NCI-H2196 treated with DMSO at 0.1 percent for 48 hours (cell line): Measurements from ENCODE around the gene TOLLIP.
"Not testable (repeated sequence)": the region's sequence is repeated elsewhere in the genome, so short reads cannot be mapped to it uniquely, and the experiment has no call there.

Source experiments
- DNase-seq: peaks from one replicate; lab custom pipeline; 2025; ENCODE audit not compliant: unreplicated experiment; lab: John Stamatoyannopoulos, UW

Gene TOLLIP

DNA sequence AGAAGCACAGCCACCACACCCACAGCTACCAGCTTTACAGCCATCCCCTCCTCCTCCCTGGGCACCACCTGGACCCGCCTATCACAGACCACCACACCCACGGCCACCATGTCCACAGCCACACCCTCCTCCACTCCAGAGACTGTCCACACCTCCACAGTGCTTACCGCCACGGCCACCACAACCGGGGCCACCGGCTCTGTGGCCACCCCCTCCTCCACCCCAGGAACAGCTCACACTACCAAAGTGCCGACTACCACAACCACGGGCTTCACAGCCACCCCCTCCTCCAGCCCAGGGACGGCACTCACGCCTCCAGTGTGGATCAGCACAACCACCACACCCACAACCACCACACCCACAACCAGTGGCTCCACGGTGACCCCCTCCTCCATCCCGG is 59.0 kb downstream of the TOLLIP start:
- DNase-seq = not testable (repeated sequence)

DNA sequence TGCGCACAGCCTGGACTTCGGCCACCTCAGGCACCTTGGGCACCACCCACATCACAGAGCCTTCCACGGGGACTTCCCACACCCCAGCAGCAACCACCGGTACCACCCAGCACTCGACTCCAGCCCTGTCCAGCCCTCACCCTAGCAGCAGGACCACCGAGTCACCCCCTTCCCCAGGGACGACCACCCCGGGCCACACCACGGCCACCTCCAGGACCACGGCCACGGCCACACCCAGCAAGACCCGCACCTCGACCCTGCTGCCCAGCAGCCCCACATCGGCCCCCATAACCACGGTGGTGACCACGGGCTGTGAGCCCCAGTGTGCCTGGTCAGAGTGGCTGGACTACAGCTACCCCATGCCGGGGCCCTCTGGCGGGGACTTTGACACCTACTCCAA is 60.5 kb downstream of the TOLLIP start:
- DNase-seq = not testable (repeated sequence)

DNA sequence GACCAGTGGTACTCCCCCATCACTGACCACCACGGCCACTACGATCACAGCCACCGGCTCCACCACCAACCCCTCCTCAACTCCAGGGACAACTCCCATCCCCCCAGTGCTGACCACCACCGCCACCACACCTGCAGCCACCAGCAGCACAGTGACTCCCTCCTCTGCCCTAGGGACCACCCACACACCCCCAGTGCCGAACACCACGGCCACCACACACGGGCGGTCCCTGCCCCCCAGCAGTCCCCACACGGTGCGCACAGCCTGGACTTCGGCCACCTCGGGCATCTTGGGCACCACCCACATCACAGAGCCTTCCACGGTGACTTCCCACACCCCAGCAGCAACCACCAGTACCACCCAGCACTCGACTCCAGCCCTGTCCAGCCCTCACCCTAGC is 62.4 kb downstream of the TOLLIP start:
- DNase-seq = not testable (repeated sequence)

DNA sequence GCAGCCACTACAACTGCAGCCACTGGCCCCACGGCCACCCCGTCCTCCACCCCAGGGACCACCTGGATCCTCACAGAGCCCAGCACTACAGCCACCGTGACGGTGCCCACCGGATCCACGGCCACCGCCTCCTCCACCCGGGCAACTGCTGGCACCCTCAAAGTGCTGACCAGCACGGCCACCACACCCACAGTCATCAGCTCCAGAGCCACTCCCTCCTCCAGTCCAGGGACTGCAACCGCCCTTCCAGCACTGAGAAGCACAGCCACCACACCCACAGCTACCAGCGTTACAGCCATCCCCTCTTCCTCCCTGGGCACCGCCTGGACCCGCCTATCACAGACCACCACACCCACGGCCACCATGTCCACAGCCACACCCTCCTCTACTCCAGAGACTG is 63.1 kb downstream of the TOLLIP start:
- not testable (repeated sequence) for DNase-seq

DNA sequence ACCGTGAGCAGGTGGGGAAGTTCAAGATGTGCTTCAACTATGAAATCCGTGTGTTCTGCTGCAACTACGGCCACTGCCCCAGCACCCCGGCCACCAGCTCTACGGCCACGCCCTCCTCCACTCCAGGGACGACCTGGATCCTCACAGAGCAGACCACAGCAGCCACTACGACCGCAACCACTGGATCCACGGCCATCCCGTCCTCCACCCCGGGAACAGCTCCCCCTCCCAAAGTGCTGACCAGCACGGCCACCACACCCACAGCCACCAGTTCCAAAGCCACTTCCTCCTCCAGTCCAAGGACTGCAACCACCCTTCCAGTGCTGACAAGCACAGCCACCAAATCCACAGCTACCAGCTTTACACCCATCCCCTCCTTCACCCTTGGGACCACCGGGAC is 63.7 kb downstream of the TOLLIP start:
- DNase-seq = not testable (repeated sequence)

DNA sequence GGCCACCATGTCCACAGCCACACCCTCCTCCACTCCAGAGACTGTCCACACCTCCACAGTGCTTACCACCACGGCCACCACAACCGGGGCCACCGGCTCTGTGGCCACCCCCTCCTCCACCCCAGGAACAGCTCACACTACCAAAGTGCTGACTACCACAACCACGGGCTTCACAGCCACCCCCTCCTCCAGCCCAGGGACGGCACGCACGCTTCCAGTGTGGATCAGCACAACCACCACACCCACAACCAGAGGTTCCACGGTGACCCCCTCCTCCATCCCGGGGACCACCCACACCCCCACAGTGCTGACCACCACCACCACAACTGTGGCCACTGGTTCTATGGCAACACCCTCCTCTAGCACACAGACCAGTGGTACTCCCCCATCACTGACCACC is 64.9 kb downstream of the TOLLIP start:
- not testable (repeated sequence) for DNase-seq

DNA sequence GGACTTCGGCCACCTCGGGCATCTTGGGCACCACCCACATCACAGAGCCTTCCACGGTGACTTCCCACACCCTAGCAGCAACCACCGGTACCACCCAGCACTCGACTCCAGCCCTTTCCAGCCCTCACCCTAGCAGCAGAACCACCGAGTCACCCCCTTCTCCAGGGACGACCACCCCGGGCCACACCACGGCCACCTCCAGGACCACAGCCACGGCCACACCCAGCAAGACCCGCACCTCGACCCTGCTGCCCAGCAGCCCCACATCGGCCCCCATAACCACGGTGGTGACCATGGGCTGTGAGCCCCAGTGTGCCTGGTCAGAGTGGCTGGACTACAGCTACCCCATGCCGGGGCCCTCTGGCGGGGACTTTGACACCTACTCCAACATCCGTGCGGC is 65.9 kb downstream of the TOLLIP start:
- DNase-seq = not testable (repeated sequence)

DNA sequence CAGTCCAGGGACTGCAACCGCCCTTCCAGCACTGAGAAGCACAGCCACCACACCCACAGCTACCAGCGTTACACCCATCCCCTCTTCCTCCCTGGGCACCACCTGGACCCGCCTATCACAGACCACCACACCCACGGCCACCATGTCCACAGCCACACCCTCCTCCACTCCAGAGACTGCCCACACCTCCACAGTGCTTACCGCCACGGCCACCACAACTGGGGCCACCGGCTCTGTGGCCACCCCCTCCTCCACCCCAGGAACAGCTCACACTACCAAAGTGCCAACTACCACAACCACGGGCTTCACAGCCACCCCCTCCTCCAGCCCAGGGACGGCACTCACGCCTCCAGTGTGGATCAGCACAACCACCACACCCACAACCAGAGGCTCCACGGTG is 66.7 kb downstream of the TOLLIP start:
- not testable (repeated sequence) for DNase-seq

DNA sequence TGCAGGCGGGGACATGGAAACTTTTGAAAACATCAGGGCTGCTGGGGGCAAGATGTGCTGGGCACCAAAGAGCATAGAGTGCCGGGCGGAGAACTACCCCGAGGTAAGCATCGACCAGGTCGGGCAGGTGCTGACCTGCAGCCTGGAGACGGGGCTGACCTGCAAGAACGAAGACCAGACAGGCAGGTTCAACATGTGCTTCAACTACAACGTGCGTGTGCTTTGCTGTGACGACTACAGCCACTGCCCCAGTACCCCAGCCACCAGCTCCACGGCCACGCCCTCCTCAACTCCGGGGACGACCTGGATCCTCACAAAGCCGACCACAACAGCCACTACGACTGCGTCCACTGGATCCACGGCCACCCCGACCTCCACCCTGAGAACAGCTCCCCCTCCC is 67.1 kb downstream of the TOLLIP start:
- DNase-seq = no peak

DNA sequence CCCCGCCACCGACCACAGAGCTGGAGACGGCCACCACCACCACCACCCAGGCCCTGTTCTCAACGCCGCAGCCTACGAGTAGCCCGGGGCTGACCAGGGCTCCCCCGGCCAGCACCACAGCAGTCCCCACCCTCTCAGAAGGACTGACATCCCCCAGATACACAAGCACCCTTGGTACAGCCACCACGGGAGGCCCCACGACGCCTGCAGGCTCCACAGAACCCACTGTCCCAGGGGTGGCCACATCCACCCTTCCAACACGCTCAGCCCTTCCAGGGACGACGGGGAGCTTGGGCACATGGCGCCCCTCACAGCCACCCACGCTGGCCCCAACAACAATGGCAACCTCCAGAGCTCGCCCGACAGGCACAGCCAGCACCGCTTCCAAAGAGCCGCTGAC is 67.7 kb downstream of the TOLLIP start:
- DNase-seq = no peak

DNA sequence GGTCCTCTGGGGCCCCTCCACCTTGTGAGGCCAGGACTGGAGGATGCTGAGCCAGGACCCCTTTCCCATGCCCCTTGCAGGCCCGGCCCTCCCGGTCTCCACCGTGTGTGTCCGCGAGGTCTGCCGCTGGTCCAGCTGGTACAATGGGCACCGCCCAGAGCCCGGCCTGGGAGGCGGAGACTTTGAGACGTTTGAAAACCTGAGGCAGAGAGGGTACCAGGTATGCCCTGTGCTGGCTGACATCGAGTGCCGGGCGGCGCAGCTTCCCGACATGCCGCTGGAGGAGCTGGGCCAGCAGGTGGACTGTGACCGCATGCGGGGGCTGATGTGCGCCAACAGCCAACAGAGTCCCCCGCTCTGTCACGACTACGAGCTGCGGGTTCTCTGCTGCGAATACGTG is 68.7 kb downstream of the TOLLIP start:
- DNase-seq = no peak

DNA sequence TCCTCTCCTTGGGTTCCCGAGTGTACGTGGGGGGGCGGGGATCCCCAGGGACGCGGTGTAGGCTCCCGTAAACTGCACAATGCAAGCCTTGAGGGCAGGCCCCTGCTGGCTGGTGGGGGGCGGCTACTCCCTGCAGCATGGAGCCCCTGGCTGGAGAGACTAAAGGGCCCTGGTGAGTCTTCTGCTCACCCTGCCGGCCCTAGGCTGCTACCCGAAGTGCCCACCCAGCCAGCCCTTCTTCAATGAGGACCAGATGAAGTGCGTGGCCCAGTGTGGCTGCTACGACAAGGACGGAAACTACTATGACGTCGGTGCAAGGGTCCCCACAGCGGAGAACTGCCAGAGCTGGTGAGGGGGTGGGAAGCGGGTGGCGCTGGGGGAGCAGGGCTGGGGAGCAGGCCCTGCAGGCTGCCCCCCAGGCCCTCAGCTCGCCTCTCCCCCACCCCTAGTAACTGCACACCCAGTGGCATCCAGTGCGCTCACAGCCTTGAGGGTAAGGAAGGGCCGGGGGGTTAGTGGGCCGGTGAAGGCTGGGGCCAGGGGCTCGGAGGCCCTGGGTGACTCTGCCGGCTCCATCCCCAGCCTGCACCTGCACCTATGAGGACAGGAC is 69.7 kb downstream of the TOLLIP start:
- no peak for DNase-seq

DNA sequence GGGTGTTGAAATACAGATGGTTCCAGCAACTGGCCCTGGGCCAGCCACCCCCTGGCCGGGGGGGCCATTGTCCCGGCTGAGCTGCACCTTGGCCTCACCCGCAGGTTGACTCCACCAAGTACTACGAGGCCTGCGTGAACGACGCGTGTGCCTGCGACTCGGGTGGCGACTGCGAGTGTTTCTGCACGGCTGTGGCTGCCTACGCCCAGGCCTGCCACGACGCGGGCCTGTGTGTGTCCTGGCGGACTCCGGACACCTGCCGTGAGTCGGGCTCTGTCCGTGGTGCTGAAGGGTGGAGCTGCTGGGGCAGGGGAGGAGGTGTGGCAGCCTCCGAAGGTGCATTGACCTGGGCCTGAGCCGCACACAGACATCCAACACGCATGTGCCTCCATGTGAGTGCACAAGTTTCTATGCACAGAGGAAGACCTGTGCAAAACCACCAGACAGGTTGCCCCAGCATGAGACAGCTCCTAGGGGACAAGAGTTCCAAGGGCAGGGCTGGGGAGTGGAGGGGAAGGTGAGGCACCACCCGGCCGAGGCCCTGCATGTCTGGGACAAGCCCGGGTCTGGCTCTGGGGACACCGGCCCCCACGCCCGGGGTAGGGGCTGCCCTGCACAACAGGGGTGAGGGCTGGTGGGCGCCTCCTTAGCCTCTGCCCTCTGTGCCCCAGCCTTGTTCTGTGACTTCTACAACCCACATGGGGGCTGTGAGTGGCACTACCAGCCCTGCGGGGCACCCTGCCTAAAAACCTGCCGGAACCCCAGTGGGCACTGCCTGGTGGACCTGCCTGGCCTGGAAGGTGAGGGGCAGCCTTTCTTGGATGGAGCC is 70.5 kb downstream of the TOLLIP start:
- no peak for DNase-seq

DNA sequence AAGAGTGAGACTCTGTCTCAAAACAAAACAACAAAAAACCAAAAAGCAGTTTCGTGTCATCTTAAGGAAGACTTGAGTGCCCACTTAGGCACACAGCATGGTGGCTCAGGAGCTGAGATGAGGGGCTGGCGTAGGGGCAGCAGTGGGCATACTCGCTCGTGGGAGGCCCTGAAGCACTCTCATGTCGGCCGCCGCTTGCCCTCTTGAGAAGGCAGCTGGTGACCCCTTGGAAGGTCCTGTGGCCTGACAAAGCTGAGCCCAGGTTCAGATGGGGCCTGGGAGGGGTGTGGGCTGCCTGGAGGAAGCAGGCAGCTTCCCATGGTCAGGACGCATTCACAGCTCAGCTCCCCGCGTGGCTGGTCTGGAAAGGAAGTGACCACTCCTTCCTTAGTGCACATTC is 71.6 kb downstream of the TOLLIP start:
- DNase-seq = no peak

DNA sequence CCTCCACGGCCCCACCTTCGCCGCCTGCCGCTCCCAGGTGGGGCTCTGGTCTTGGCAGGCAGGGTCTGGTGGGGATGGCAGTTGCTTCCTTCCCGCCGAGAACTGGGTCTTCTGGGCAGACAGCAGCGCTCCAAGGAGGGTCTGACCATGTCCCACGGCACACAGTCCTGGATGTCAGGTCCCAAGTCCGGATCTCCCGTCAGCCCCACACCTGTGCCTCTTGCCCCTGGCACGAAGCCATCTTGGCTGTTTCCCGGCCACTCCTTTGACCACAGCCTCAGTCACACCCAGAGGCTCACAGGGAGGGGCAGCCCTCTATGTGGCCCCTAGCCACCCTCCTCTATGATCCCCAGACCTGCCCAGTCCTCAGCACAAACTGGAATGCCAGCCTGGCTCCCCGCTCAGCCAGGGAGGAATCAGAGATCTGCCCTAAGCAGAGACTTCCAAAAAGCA is 72.3 kb downstream of the TOLLIP start:
- no peak for DNase-seq

DNA sequence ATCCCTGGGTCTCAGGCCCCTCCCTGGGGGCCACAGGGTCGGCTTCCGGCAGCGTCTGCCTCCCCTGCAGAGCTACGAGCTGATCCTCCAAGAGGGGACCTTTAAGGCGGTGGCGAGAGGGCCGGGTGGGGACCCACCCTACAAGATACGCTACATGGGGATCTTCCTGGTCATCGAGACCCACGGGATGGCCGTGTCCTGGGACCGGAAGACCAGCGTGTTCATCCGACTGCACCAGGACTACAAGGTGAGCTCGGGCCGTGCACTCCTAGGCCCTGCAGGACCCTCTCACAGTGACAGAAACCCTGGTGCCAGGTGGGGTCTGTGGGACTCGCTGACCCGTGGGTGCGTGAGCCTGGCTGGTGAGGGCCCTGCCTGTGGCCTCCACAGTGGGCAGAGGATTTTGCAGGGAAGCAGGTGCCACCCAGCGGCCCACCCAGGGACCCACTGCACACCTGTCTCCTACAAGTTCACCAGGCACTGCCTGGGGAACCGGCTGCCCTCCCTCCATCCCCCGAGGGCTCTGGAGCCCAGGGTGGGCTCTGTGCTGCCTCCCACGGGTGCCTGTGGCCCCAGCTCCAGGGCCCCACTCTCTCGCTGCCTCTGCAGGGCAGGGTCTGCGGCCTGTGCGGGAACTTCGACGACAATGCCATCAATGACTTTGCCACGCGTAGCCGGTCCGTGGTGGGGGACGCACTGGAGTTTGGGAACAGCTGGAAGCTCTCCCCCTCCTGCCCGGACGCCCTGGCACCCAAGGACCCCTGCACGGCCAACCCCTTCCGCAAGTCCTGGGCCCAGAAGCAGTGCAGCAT is 72.9 kb downstream of the TOLLIP start:
- no peak for DNase-seq

DNA sequence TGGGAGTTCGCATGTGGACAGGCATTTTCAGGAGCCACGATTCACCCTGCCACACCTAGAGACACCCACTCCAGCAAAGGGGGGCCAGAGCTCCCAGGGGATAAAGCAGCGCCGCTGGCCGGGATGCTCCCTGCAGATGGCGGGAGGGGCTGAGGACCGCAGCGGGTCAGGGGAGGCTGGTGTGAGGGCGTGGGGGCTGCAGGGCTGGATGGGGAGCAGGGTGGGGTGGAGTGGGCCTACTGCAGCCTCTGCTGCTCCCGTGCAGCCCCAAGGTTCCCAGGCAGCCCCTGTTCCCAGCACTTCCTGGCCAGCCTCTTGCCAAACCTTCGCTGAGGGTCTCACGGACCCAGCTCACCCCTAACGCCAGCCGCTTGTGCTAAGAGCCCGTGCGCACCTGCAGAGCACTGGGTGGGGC is 73.5 kb downstream of the TOLLIP start:
- no peak for DNase-seq

DNA sequence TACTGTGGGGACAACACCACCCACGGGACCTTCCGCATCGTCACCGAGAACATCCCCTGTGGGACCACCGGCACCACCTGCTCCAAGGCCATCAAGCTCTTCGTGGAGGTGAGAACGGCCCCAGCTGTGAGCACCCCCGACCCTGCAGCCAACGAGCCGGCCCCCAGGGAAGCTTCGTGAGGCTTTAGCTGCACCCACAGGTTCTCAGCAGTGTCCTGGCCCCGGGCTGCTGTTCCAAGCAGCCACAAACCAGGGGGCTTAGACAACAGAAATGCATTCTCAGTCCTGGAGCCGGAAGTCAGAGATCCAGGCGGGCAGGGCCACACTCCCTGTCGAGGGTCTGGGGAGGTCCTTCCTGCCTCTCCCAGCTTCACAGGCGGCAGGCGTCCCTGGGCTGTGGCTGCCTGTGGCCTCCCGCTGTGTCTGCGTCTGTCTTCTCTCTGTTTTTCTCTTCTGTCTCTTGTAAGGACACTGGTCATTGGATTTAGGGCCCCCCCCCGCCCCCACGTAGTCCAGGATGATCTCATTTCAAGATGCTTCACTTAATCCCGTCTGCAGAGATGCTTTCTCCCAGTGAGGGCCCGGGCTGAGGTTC is 74.0 kb downstream of the TOLLIP start:
- no peak for DNase-seq

DNA sequence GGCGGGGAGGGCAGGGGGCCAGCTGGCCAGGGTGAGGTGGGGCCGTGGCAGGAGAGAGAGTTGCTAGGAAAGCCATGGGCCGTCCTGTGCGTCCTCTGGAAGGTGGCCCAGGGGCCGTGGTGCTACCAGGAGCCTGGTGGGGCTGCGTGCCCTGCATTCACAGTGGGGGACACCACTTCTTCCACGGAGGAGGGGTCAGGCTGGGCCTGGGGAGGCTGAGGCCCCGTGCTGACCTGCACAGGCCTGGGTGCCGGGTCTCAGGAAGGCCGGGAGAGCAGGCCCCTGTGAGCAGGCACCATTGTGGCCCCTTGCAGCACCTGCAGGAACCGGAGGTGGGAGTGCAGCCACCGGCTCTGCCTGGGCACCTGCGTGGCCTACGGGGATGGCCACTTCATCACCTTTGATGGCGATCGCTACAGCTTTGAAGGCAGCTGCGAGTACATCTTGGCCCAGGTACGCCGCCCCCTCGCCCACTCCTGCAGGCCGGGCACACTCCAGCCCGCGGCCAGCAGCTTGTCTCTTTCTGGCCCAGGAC is 74.6 kb downstream of the TOLLIP start:
- no peak for DNase-seq

DNA sequence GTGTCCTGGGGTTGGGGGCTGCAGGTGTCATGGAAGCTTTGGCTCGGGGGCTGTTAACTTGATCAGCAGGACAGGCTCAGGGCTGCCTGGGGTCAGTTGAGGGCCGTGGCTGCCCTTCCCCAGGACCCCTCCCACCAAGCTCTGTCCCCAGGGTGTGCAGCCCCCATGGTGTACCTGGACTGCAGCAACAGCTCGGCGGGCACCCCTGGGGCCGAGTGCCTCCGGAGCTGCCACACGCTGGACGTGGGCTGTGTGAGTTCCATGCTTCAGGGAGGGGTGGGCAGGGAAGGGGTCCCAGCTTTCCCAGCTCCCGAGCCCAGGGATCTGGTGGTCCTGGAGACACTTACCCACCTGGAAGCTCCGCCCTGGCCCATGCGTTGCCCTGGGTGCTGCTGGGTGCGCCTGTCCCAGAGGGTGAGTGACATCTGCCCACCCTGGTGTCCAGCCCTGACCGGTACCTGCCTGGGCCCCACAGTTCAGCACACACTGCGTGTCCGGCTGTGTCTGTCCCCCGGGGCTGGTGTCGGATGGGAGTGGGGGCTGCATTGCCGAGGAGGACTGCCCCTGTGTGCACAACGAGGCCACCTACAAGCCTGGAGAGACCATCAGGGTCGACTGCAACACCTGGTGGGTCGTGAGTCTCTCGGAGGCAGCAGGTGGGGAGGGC is 75.2 kb downstream of the TOLLIP start:
- no peak for DNase-seq
